ENCODE results near the gene TLCD3B. TPM values are rescaled to one million over a fixed set of nuclear protein-coding genes. Genes with fewer than 3 reads are reported as not detected.
"Not testable (repeated sequence)": the region's sequence is repeated elsewhere in the genome, so short reads cannot be mapped to it uniquely, and the experiment has no call there.

The TLCD3B gene
- total and polyA plus RNA-seq, 2 donors from 2014 or later = not detected

DNA sequence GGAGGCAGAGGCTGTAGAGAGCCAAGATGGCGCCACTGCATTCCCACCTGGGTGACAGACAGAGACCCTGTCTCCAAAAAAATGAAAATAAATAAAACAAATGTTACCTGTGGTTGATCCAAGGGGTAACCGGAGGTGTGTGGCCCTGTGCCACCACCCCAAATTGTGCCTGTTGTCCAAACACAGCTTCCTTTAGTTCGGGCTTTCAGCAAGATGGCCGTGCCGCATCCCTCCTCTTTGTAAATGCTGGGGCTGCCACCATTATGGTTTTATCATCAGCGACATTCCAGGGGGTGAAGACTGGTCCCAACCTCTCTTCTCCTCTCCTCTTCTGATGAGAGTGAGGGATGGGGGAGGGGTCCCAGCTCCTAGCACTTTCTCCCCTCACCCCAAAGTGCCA, 8.2 kb downstream of the TLCD3B start, which contains the start of gene C16orf92:
TSS of gene C16orf92 (plus strand) at position 312 of the 400 bp plus-strand sequence. CDS start 143 bp downstream, outside the sequence.
- no peak within 1 kb of the TSS for H3K4me3 ChIP-seq (ENCODE audit: low read length in 3 of 3)
- intact Hi-C loops (cut with DNase I) = no loop called here
- TF ChIP-seq, protein P1, sequence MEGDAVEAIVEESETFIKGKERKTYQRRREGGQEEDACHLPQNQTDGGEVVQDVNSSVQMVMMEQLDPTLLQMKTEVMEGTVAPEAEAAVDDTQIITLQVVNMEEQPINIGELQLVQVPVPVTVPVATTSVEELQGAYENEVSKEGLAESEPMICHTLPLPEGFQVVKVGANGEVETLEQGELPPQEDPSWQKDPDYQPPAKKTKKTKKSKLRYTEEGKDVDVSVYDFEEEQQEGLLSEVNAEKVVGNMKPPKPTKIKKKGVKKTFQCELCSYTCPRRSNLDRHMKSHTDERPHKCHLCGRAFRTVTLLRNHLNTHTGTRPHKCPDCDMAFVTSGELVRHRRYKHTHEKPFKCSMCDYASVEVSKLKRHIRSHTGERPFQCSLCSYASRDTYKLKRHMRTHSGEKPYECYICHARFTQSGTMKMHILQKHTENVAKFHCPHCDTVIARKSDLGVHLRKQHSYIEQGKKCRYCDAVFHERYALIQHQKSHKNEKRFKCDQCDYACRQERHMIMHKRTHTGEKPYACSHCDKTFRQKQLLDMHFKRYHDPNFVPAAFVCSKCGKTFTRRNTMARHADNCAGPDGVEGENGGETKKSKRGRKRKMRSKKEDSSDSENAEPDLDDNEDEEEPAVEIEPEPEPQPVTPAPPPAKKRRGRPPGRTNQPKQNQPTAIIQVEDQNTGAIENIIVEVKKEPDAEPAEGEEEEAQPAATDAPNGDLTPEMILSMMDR (IDR thresholded peaks at IDR 0.05; ENCODE audit: borderline replicate concordance, extremely low read depth, insufficient read depth) = no peak
- H3K27ac ChIP-seq (ENCODE audit: low read depth in 2 of 2, low read length in 2 of 2) = no peak within 1 kb of the TSS
- peaks cover 0 to 8% (median 0%) of the 10 kb centered on the region in 3 donors for H3K4me1 ChIP-seq (ENCODE audit: control insufficient read depth in 2 of 3, insufficient read depth in 2 of 3, low read depth in 1 of 3, low read length in 3 of 3)
- H3K9me3 ChIP-seq (ENCODE audit: control insufficient read depth in 2 of 3, insufficient read depth in 1 of 3, low read length in 3 of 3) = no peaks in the 10 kb centered on the region
- FAIRE-seq (no peak), DNase-seq (no peak)
- H3K36me3 ChIP-seq (ENCODE audit: control insufficient read depth in 2 of 3, insufficient read depth in 3 of 3, low read length in 3 of 3) = no peaks in the 10 kb centered on the region
- no peak within 1 kb of the TSS for H3K9ac ChIP-seq (ENCODE audit: low read length in 3 of 3)
- H3K27me3 ChIP-seq (ENCODE audit: control insufficient read depth, insufficient read depth, low read length) = no peaks in the 10 kb centered on the region

DNA sequence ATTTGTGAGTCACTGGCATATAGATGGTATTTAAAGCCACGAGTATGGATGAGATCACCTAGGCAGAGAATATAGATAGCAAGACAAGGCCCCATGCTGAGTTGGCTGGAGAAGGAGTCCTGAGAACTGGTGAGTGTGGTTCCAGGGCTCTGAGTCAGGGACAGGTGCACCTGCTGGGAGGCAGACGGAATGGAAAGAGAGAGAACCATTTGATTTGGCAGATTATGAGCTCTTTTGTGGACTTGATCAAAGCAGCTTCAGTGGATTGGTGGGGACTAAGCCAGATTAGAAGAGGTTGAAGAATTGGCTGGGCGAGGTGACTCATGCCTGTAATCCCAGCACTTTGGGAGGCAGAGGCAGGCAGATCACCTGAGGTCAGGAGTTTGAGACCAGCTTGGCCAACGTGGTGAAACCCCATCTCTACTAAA, 12.3 kb downstream of the TLCD3B start:
- Histone ChIP-seq H3K27ac (ENCODE audit: low read depth in 2 of 2, low read length in 2 of 2) (no peak overlapping the region), H3K9me3 (ENCODE audit: control insufficient read depth in 2 of 3, insufficient read depth in 1 of 3, low read length in 3 of 3) (no peaks in the 10 kb centered on the region), H3K27me3 (ENCODE audit: control insufficient read depth, insufficient read depth, low read length) (no peaks in the 10 kb centered on the region), H3K9ac (ENCODE audit: low read length in 3 of 3) (no peak overlapping the region), H3K4me3 (ENCODE audit: low read length in 3 of 3) (no peak overlapping the region), H3K36me3 (ENCODE audit: control insufficient read depth in 2 of 3, insufficient read depth in 3 of 3, low read length in 3 of 3) (no peaks in the 10 kb centered on the region), H3K4me1 (ENCODE audit: control insufficient read depth in 2 of 3, insufficient read depth in 2 of 3, low read depth in 1 of 3, low read length in 3 of 3) (peaks cover 0 to 8% (median 0%) of the 10 kb centered on the region in 3 donors)
- FAIRE-seq (no peak), DNase-seq (no peak)
- intact Hi-C loops (cut with DNase I) = no loop called here
- TF ChIP-seq, protein P1 (IDR thresholded peaks at IDR 0.05; ENCODE audit: borderline replicate concordance, extremely low read depth, insufficient read depth) = no peak

DNA sequence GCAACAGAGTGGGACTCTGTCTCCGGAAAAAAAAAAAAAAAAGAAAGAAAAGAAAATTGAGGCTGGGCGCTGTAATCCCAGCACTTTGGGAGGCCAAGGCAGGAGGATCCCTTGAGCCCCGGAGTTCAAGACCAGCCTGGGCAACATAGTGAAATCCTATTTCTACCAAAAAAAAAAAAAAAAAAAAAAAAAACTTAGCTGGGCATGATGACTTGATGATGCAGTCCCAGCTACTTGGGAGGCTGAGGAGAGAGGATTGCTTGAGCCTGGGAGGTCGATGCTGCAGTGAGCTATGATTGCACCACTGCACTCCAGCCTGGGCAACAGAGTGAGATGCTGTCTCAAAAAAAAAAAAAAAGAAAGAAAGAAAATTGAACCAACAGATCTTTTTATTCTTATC, 13.1 kb downstream of the TLCD3B start:
- H3K9ac ChIP-seq (ENCODE audit: low read length in 3 of 3) = not testable (repeated sequence)

DNA sequence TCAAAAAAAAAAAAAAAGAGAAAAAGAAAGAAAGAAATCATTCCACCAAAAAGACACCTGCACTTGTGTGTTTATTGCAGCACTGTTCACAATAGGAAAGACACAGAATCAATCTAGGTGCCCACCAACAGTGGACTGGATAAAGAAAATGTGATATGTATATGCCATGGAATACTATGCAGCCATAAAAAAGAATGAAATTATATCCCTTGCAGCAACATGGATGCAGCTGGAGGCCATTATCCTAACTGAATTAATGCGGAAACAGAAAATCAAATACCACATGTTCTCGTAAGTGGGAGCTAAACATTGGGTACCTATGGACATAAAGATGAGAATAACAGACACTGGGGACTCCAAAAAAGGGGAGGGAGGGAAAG, 13.8 kb downstream of the TLCD3B start:
- no peak overlapping the region for H3K4me3 ChIP-seq (ENCODE audit: low read length in 3 of 3)
- intact Hi-C loops (cut with DNase I) = no loop called here
- H3K27me3 ChIP-seq (ENCODE audit: control insufficient read depth, insufficient read depth, low read length) = no peaks in the 10 kb centered on the region
- no peaks in the 10 kb centered on the region for H3K36me3 ChIP-seq (ENCODE audit: control insufficient read depth in 2 of 3, insufficient read depth in 3 of 3, low read length in 3 of 3)
- DNase-seq (no peak), FAIRE-seq (no peak)
- peaks cover 0 to 8% (median 0%) of the 10 kb centered on the region in 3 donors for H3K4me1 ChIP-seq (ENCODE audit: control insufficient read depth in 2 of 3, insufficient read depth in 2 of 3, low read depth in 1 of 3, low read length in 3 of 3)
- no peak overlapping the region for H3K9ac ChIP-seq (ENCODE audit: low read length in 3 of 3)
- H3K9me3 ChIP-seq (ENCODE audit: control insufficient read depth in 2 of 3, insufficient read depth in 1 of 3, low read length in 3 of 3) = no peaks in the 10 kb centered on the region
- TF ChIP-seq, protein P1 (IDR thresholded peaks at IDR 0.05; ENCODE audit: borderline replicate concordance, extremely low read depth, insufficient read depth) = no peak
- H3K27ac ChIP-seq (ENCODE audit: low read depth in 2 of 2, low read length in 2 of 2) = no peak overlapping the region

More for the DNA sequence above, 13.1 kb downstream of the TLCD3B start:
- H3K4me3 ChIP-seq (ENCODE audit: low read length in 3 of 3); H3K36me3 ChIP-seq (ENCODE audit: control insufficient read depth in 2 of 3, insufficient read depth in 3 of 3, low read length in 3 of 3); H3K27ac ChIP-seq (ENCODE audit: low read depth in 2 of 2, low read length in 2 of 2); DNase-seq; intact Hi-C loops (cut with DNase I); H3K4me1 ChIP-seq (ENCODE audit: control insufficient read depth in 2 of 3, insufficient read depth in 2 of 3, low read depth in 1 of 3, low read length in 3 of 3); H3K9me3 ChIP-seq (ENCODE audit: control insufficient read depth in 2 of 3, insufficient read depth in 1 of 3, low read length in 3 of 3); H3K27me3 ChIP-seq (ENCODE audit: control insufficient read depth, insufficient read depth, low read length); FAIRE-seq: not testable (repeated sequence)

Measured in kidney (tissue), 14 donors.